Sigmoid colon (tissue), 7 donors: ENCODE results near the gene RPL13A. TPM values are rescaled to one million over a fixed set of nuclear protein-coding genes. Genes with fewer than 3 reads are reported as not detected.

Source experiments
- DNase-seq: peaks from one replicate; pipeline ENCODE4 v3.0.0-alpha.2; 2019
- H3K27ac ChIP-seq, 4 donors: fragments of 200-600 bp; sonication (generic); one replicate each; pipeline ENCODE4 v1.5.1; 2016 to 2019; ENCODE audit warnings: mild to moderate bottlenecking in 1 of 4
- H3K27me3 ChIP-seq, 3 donors: fragments of 200-600 bp; sonication (generic); one replicate each; pipeline ENCODE4 v1.5.1; 2019; ENCODE audit warnings: mild to moderate bottlenecking in 1 of 3
- H3K36me3 ChIP-seq, 4 donors: fragments of 200-600 bp; sonication (generic); one replicate each; pipeline ENCODE4 v1.5.1; 2016 to 2019
- H3K4me1 ChIP-seq, 4 donors: fragments of 200-600 bp; sonication (generic); one replicate each; pipeline ENCODE4 v1.5.1; 2017 to 2019
- H3K4me3 ChIP-seq, 4 donors: fragments of 200-600 bp; sonication (generic); one replicate each; pipeline ENCODE4 v1.5.1; 2017 to 2019; ENCODE audit warnings: mild to moderate bottlenecking in 2 of 4, moderate library complexity in 1 of 4
- H3K9me3 ChIP-seq, 4 donors: fragments of 200-600 bp in 3 of 4; sonication (generic) in 3 of 4; one replicate each; pipeline versions ENCODE4 v1.5.1 to v1.6.1; 2013 to 2019
- CTCF ChIP-seq, 4 experiments: fragments of 450-650 bp in 3 of 4; fragments of 200-600 bp in 1 of 4; IDR thresholded peaks; one replicate each; pipeline ENCODE4 v1.5.1; 2016 to 2019; ENCODE audit warnings: antibody characterized with exemption in 4 of 4, mild to moderate bottlenecking in 3 of 4, moderate library complexity in 2 of 4
- EP300 ChIP-seq, 4 donors: sonication (generic); formaldehyde crosslinking; IDR thresholded peaks; one replicate each; pipeline ENCODE4 v1.6.1; 2017; ENCODE audit warnings: antibody characterized with exemption in 4 of 4
- POLR2A ChIP-seq, 2 donors: fragments of 450-650 bp; IDR thresholded peaks; one replicate each; pipeline ENCODE4 v1.6.1; 2016; ENCODE audit warnings: antibody characterized with exemption in 2 of 2, mild to moderate bottlenecking in 2 of 2, moderate library complexity in 2 of 2
- POLR2AphosphoS5 ChIP-seq, 4 donors: sonication (generic); formaldehyde crosslinking; IDR thresholded peaks; one replicate each; pipeline ENCODE4 v1.6.1; 2017; ENCODE audit warnings: antibody characterized with exemption in 4 of 4
- WGBS, 2 donors: extraction: QIAGEN DNeasy Blood & Tissue Kit; methylation state at CpG; one replicate each; pipeline ENCODE4 v1.1.7; 2013; 5-methylcytosine and 5-hydroxymethylcytosine counted together
- intact Hi-C: fragments of 100-400 bp; cut with DNase I; formaldehyde crosslinking; loops from one replicate; pipeline ENCODE4 v1.15.1; 2023
- polyA plus RNA-seq, 3 donors: library from polyadenylated mRNA; stranded (reverse); fragments of 200-250 nt; gene quantifications; one replicate each; pipeline ENCODE4 v1.2.3, GENCODE V29; 2013
- total RNA-seq, 4 donors: library from RNA; depleted of rRNA; stranded (reverse); fragments of >200 nt; gene quantifications; one replicate each; pipeline ENCODE4 v1.1.0, GENCODE V29; 2016
- donor health status: healthy with polysubstance abuse.
- donor health status: Bipolar disorder and iron deficiency.
- donor health status: healthy.

RPL13A gene
- total and polyA plus RNA-seq, 7 donors = 2,552 to 6,094 (median 4,207) TPM

- Histone ChIP-seq H3K36me3 (peaks cover 0 to 56% (median 4%) of the 10 kb centered on the region in 4 donors), H3K4me1 (peaks cover 0 to 5% (median 0%) of the 10 kb centered on the region in 4 donors), H3K27me3 (no peaks in the 10 kb centered on the region), H3K9me3 (no peaks in the 10 kb centered on the region), H3K27ac (no peak overlapping the region), H3K4me3 (no peak overlapping the region)
- intact Hi-C loops = no loop called here
- no peak for TF ChIP-seq CTCF (IDR thresholded peaks at IDR 0.05)
- no peak for TF ChIP-seq POLR2A (IDR thresholded peaks at IDR 0.05)
- TF ChIP-seq POLR2AphosphoS5 (IDR thresholded peaks at IDR 0.05) = no peak
- no peak for TF ChIP-seq EP300 (IDR thresholded peaks at IDR 0.05)
- WGBS, 2 donors = 98% methylated on average over 37 of the region's 37 CpGs
- no peak for DNase-seq
Observed at GRCh38 chr19:49461656-49462055, 25.8 kb upstream of the RPL13A start.

GRCh38 chr19:49462492-49462891, 24.9 kb upstream of the RPL13A start:
- intact Hi-C loops = no loop called here
- Histone ChIP-seq H3K36me3 (peaks cover 0 to 62% (median 4%) of the 10 kb centered on the region in 4 donors), H3K9me3 (no peaks in the 10 kb centered on the region), H3K27ac (no peak overlapping the region), H3K4me1 (no peaks in the 10 kb centered on the region), H3K27me3 (no peaks in the 10 kb centered on the region), H3K4me3 (no peak overlapping the region)
- DNase-seq = no peak
- TF ChIP-seq POLR2A (IDR thresholded peaks at IDR 0.05) (no peak), POLR2AphosphoS5 (IDR thresholded peaks at IDR 0.05) (no peak), EP300 (IDR thresholded peaks at IDR 0.05) (no peak)
- 87 to 90% methylated on average over 12 of the region's 12 CpGs for WGBS, 2 donors

GRCh38 chr19:49463960-49464740, 23.3 kb upstream of the RPL13A start:
- Histone ChIP-seq H3K27ac (no peak overlapping the region), H3K9me3 (no peaks in the 10 kb centered on the region), H3K4me3 (no peak overlapping the region), H3K4me1 (no peaks in the 10 kb centered on the region), H3K36me3 (peaks cover 0 to 68% (median 2%) of the 10 kb centered on the region in 4 donors), H3K27me3 (no peaks in the 10 kb centered on the region)
- 95% methylated on average over 39 of the region's 39 CpGs for WGBS, 2 donors
- intact Hi-C loops = no loop called here
- TF ChIP-seq CTCF (IDR thresholded peaks at IDR 0.05) = no peak
- no peak for TF ChIP-seq EP300 (IDR thresholded peaks at IDR 0.05)
- no peak for TF ChIP-seq POLR2AphosphoS5 (IDR thresholded peaks at IDR 0.05)
- TF ChIP-seq POLR2A (IDR thresholded peaks at IDR 0.05) = no peak
- no peak for DNase-seq

GRCh38 chr19:49465371-49465770, 22.0 kb upstream of the RPL13A start:
- DNase-seq = no peak
- Histone ChIP-seq H3K4me3 (no peak overlapping the region), H3K27ac (no peak overlapping the region), H3K36me3 (peaks cover 0 to 62% (median 0%) of the 10 kb centered on the region in 4 donors), H3K9me3 (no peaks in the 10 kb centered on the region), H3K27me3 (no peaks in the 10 kb centered on the region), H3K4me1 (no peaks in the 10 kb centered on the region)
- TF ChIP-seq EP300 (IDR thresholded peaks at IDR 0.05) (no peak), CTCF (IDR thresholded peaks at IDR 0.05) (no peak)
- WGBS, 2 donors = 94 to 95% methylated on average over 3 of the region's 3 CpGs
- intact Hi-C loops = no loop called here

- Histone ChIP-seq H3K27me3 (no peaks in the 10 kb centered on the region), H3K27ac (peak overlapping the region; percentile 23 to 73 (median 40)), H3K4me3 (no peak overlapping the region), H3K9me3 (no peaks in the 10 kb centered on the region), H3K4me1 (no peaks in the 10 kb centered on the region), H3K36me3 (peaks cover 0 to 46% (median 0%) of the 10 kb centered on the region in 4 donors)
- intact Hi-C loops = no loop called here
- WGBS, 2 donors = 86 to 93% methylated on average over 19 of the region's 19 CpGs
- DNase-seq = no peak
- no peak for TF ChIP-seq POLR2A (IDR thresholded peaks at IDR 0.05)
- no peak for TF ChIP-seq POLR2AphosphoS5 (IDR thresholded peaks at IDR 0.05)
- TF ChIP-seq EP300 (IDR thresholded peaks at IDR 0.05) = no peak
- TF ChIP-seq CTCF (IDR thresholded peaks at IDR 0.05) = no peak
Observed at GRCh38 chr19:49468199-49468598, 19.2 kb upstream of the RPL13A start.
